ENCODE measurements around the gene PIGQ.

Gene PIGQ

GRCh38 chr16:554297-554621 is 15.5 kb upstream of the PIGQ start:
- no peak for DNase-seq (ENCODE audit: insufficient read length, low spot score)
- no peak for FAIRE-seq

GRCh38 chr16:554640-555365 is 15.0 kb upstream of the PIGQ start:
- FAIRE-seq = no peak
- DNase-seq (ENCODE audit: insufficient read length, low spot score) = no peak

- no peak for DNase-seq (ENCODE audit: insufficient read length, low spot score)
These were observed 14.0 kb upstream of the PIGQ start for GRCh38 chr16:555528-556473.

GRCh38 chr16:556474-557173 is 13.1 kb upstream of the PIGQ start:
- FAIRE-seq = no peak

More at GRCh38 chr16:555528-556473, 14.0 kb upstream of the PIGQ start:
- no peak for FAIRE-seq

GRCh38 chr16:557463-558297 is 12.1 kb upstream of the PIGQ start:
- FAIRE-seq = no peak
- DNase-seq (ENCODE audit: insufficient read length, low spot score) = no peak

More at GRCh38 chr16:556474-557173, 13.1 kb upstream of the PIGQ start:
- no peak for DNase-seq (ENCODE audit: insufficient read length, low spot score)

GRCh38 chr16:558298-559020 is 11.3 kb upstream of the PIGQ start:
- FAIRE-seq = no peak
- no peak for DNase-seq (ENCODE audit: insufficient read length, low spot score)

GRCh38 chr16:559021-559380 is 10.8 kb upstream of the PIGQ start:
- FAIRE-seq = no peak
- no peak for DNase-seq (ENCODE audit: insufficient read length, low spot score)

- DNase-seq (ENCODE audit: insufficient read length, low spot score) = no peak
- FAIRE-seq = no peak
These were observed 10.2 kb upstream of the PIGQ start for GRCh38 chr16:559411-560203.

GRCh38 chr16:560204-560700 is 9.5 kb upstream of the PIGQ start, which contains the start of gene PRR35:
PRR35 (plus strand) TSS chr16:560394; CDS start chr16:563295, 2,901 bp downstream.
- no peak for DNase-seq (ENCODE audit: insufficient read length, low spot score)
- FAIRE-seq = no peak

GRCh38 chr16:560701-561412 is 8.9 kb upstream of the PIGQ start:
- no peak for FAIRE-seq
- DNase-seq (ENCODE audit: insufficient read length, low spot score) = no peak

GRCh38 chr16:561413-561794 is 8.4 kb upstream of the PIGQ start:
- DNase-seq (ENCODE audit: insufficient read length, low spot score) (no peak), FAIRE-seq (no peak)

- FAIRE-seq (no peak), DNase-seq (ENCODE audit: insufficient read length, low spot score) (no peak)
These were observed 7.5 kb upstream of the PIGQ start for GRCh38 chr16:561957-562938.

GRCh38 chr16:563072-563644 is 6.6 kb upstream of the PIGQ start:
- no peak for FAIRE-seq

GRCh38 chr16:564690-565418 is 4.9 kb upstream of the PIGQ start:
- DNase-seq (ENCODE audit: insufficient read length, low spot score) = no peak
- FAIRE-seq = no peak

More at GRCh38 chr16:563072-563644, 6.6 kb upstream of the PIGQ start:
- no peak for DNase-seq (ENCODE audit: insufficient read length, low spot score)

- no peak for DNase-seq (ENCODE audit: insufficient read length, low spot score)
- FAIRE-seq = no peak
These were observed 4.1 kb upstream of the PIGQ start for GRCh38 chr16:565419-566330.

All from GM19239 (cell line).